ENCODE measurements around the gene RAB6B. TPM values are rescaled to one million over a fixed set of nuclear protein-coding genes. Genes with fewer than 3 reads are reported as not detected.

The RAB6B gene
- total RNA-seq, 1 experiment from 2014 or later = 0.18 TPM

GRCh38 chr3:133896002-133896761 is 500 bp upstream of the RAB6B start:
- Histone ChIP-seq H3K9me3 (replicated peaks) (no peaks in the 10 kb centered on the region), H3K4me1 (replicated peaks) (peaks cover 9% of the 10 kb centered on the region; the same call in 1 of the 2 replicates), H3K36me3 (no peaks in the 10 kb centered on the region), H3K4me3 (peak overlapping the region; percentile 51), H3K27ac (no peak overlapping the region), H3K27me3 (replicated peaks) (peaks cover 29% of the 10 kb centered on the region)
- no peak for DNase-seq (ENCODE audit: low read depth in 1 of 2, low spot score in 2 of 2)

GRCh38 chr3:133894353-133895207 is 1.1 kb downstream of the RAB6B start:
- H3K4me3 ChIP-seq = no peak overlapping the region
- H3K27me3 ChIP-seq (replicated peaks) = peaks cover 29% of the 10 kb centered on the region
- DNase-seq (ENCODE audit: low read depth in 1 of 2, low spot score in 2 of 2) = no peak
- peaks cover 9% of the 10 kb centered on the region; the same call in 1 of the 2 replicates for H3K4me1 ChIP-seq (replicated peaks)
- no peak overlapping the region for H3K27ac ChIP-seq
- no peaks in the 10 kb centered on the region for H3K36me3 ChIP-seq
- no peaks in the 10 kb centered on the region for H3K9me3 ChIP-seq (replicated peaks)

GRCh38 chr3:133893683-133894352 is 1.9 kb downstream of the RAB6B start:
- DNase-seq (ENCODE audit: low read depth in 1 of 2, low spot score in 2 of 2) = peak in 1 of 2 experiments; percentile 23
- H3K4me1 ChIP-seq (replicated peaks) = peaks cover 9% of the 10 kb centered on the region; the same call in 1 of the 2 replicates
- H3K27ac ChIP-seq = no peak overlapping the region
- no peaks in the 10 kb centered on the region for H3K9me3 ChIP-seq (replicated peaks)
- no peak overlapping the region for H3K4me3 ChIP-seq
- no peaks in the 10 kb centered on the region for H3K36me3 ChIP-seq
- H3K27me3 ChIP-seq (replicated peaks) = peaks cover 29% of the 10 kb centered on the region

- no peaks in the 10 kb centered on the region for H3K36me3 ChIP-seq
- H3K9me3 ChIP-seq (replicated peaks) = no peaks in the 10 kb centered on the region
- peaks cover 24% of the 10 kb centered on the region for H3K27me3 ChIP-seq (replicated peaks)
- no peak overlapping the region for H3K27ac ChIP-seq
- H3K4me3 ChIP-seq = no peak overlapping the region
- DNase-seq (ENCODE audit: low read depth in 1 of 2, low spot score in 2 of 2) = peak in 1 of 2 experiments; percentile 17
- H3K4me1 ChIP-seq (replicated peaks) = peaks cover 9% of the 10 kb centered on the region; the same call in 1 of the 2 replicates
Measured at GRCh38 chr3:133892541-133893231, 3.0 kb downstream of the RAB6B start.

- Histone ChIP-seq H3K36me3 (no peaks in the 10 kb centered on the region), H3K4me3 (no peak overlapping the region), H3K4me1 (replicated peaks) (peaks cover 9% of the 10 kb centered on the region; the same call in 1 of the 2 replicates), H3K27ac (no peak overlapping the region), H3K27me3 (replicated peaks) (peaks cover 21% of the 10 kb centered on the region), H3K9me3 (replicated peaks) (no peaks in the 10 kb centered on the region)
- DNase-seq (ENCODE audit: low read depth in 1 of 2, low spot score in 2 of 2) = peak in 1 of 2 experiments; percentile 17
Measured at GRCh38 chr3:133891662-133892378, 3.9 kb downstream of the RAB6B start.

GRCh38 chr3:133890972-133891644 is 4.6 kb downstream of the RAB6B start:
- H3K36me3 ChIP-seq = no peaks in the 10 kb centered on the region
- no peaks in the 10 kb centered on the region for H3K9me3 ChIP-seq (replicated peaks)
- peaks cover 9% of the 10 kb centered on the region; the same call in 1 of the 2 replicates for H3K4me1 ChIP-seq (replicated peaks)
- H3K27ac ChIP-seq = no peak overlapping the region
- DNase-seq (ENCODE audit: low read depth in 1 of 2, low spot score in 2 of 2) = peak in 1 of 2 experiments; percentile 10
- H3K4me3 ChIP-seq = no peak overlapping the region
- peaks cover 13% of the 10 kb centered on the region for H3K27me3 ChIP-seq (replicated peaks)

GRCh38 chr3:133890037-133890436 is 5.6 kb downstream of the RAB6B start:
- Histone ChIP-seq H3K27me3 (replicated peaks) (peaks cover 4% of the 10 kb centered on the region), H3K27ac (no peak overlapping the region), H3K4me1 (replicated peaks) (no peaks in the 10 kb centered on the region), H3K4me3 (no peak overlapping the region), H3K9me3 (replicated peaks) (no peaks in the 10 kb centered on the region), H3K36me3 (no peaks in the 10 kb centered on the region)
- no peak for DNase-seq (ENCODE audit: low read depth in 1 of 2, low spot score in 2 of 2)

GRCh38 chr3:133888726-133889340 is 6.8 kb downstream of the RAB6B start:
- Histone ChIP-seq H3K4me1 (replicated peaks) (no peaks in the 10 kb centered on the region), H3K27ac (no peak overlapping the region), H3K4me3 (no peak overlapping the region), H3K9me3 (replicated peaks) (no peaks in the 10 kb centered on the region), H3K27me3 (replicated peaks) (no peaks in the 10 kb centered on the region), H3K36me3 (no peaks in the 10 kb centered on the region)
- DNase-seq (ENCODE audit: low read depth in 1 of 2, low spot score in 2 of 2) = peak in 1 of 2 experiments; percentile 25

- Histone ChIP-seq H3K9me3 (replicated peaks) (no peaks in the 10 kb centered on the region), H3K4me3 (no peak overlapping the region), H3K36me3 (no peaks in the 10 kb centered on the region), H3K27me3 (replicated peaks) (no peaks in the 10 kb centered on the region), H3K4me1 (replicated peaks) (no peaks in the 10 kb centered on the region), H3K27ac (no peak overlapping the region)
- DNase-seq (ENCODE audit: low read depth in 1 of 2, low spot score in 2 of 2) = peak in 1 of 2 experiments; percentile 20
Measured at GRCh38 chr3:133887803-133888703, 7.6 kb downstream of the RAB6B start.

- Histone ChIP-seq H3K9me3 (replicated peaks) (no peaks in the 10 kb centered on the region), H3K4me3 (no peak overlapping the region), H3K4me1 (replicated peaks) (no peaks in the 10 kb centered on the region), H3K27ac (no peak overlapping the region), H3K36me3 (no peaks in the 10 kb centered on the region), H3K27me3 (replicated peaks) (no peaks in the 10 kb centered on the region)
- DNase-seq (ENCODE audit: low read depth in 1 of 2, low spot score in 2 of 2) = peak in 1 of 2 experiments; percentile 35
Measured at GRCh38 chr3:133887074-133887802, 8.4 kb downstream of the RAB6B start.
